NCI-H69 (cell line): ENCODE results near the gene TLE2.
"Not testable (repeated sequence)": the region's sequence is repeated elsewhere in the genome, so short reads cannot be mapped to it uniquely, and the experiment has no call there.

Experiments
- DNase-seq: peaks from one replicate; lab custom pipeline; 2025; lab: John Stamatoyannopoulos, UW

TLE2 gene

GRCh38 chr19:3012621-3013262 lies 16.3 kb downstream of the TLE2 start:
- peak; percentile 94 for DNase-seq

GRCh38 chr19:3012059-3012458 lies 17.0 kb downstream of the TLE2 start:
- not testable (repeated sequence) for DNase-seq

GRCh38 chr19:3010871-3011270 lies 18.2 kb downstream of the TLE2 start:
- no peak for DNase-seq

- no peak for DNase-seq
Observed at GRCh38 chr19:3008994-3009393, 20.1 kb downstream of the TLE2 start.

GRCh38 chr19:3007975-3008374 lies 21.1 kb downstream of the TLE2 start:
- no peak for DNase-seq

GRCh38 chr19:3006075-3006767 lies 22.9 kb downstream of the TLE2 start:
- DNase-seq: peak; percentile 20

- DNase-seq: no peak
Observed at GRCh38 chr19:3005345-3005744, 23.7 kb downstream of the TLE2 start.

- DNase-seq: no peak
Observed at GRCh38 chr19:3004522-3004921, 24.6 kb downstream of the TLE2 start.

- no peak for DNase-seq
Observed at GRCh38 chr19:3003046-3003445, 26.0 kb downstream of the TLE2 start.

- no peak for DNase-seq
Observed at GRCh38 chr19:3001235-3001800, 27.8 kb downstream of the TLE2 start.

- DNase-seq: no peak
Observed at GRCh38 chr19:2998642-2999041, 30.4 kb downstream of the TLE2 start.

- no peak for DNase-seq
Observed at GRCh38 chr19:2997720-2998119, 31.4 kb downstream of the TLE2 start.

GRCh38 chr19:2994588-2995131 lies 34.4 kb downstream of the TLE2 start:
- DNase-seq: no peak

- no peak for DNase-seq
Observed at GRCh38 chr19:2993579-2993978, 35.5 kb downstream of the TLE2 start.

GRCh38 chr19:2992958-2993357 lies 36.1 kb downstream of the TLE2 start:
- DNase-seq: peak; percentile 36

- DNase-seq: not testable (repeated sequence)
Observed at GRCh38 chr19:2992333-2992732, 36.7 kb downstream of the TLE2 start.

GRCh38 chr19:2989236-2989946 lies 39.7 kb downstream of the TLE2 start:
- DNase-seq: no peak

- DNase-seq: no peak
Observed at GRCh38 chr19:2988568-2988967, 40.5 kb downstream of the TLE2 start.

GRCh38 chr19:2987797-2988196 lies 41.3 kb downstream of the TLE2 start:
- peak; percentile 29 for DNase-seq

- DNase-seq: peak; percentile 88
Observed at GRCh38 chr19:2986951-2987524, 42.0 kb downstream of the TLE2 start.

GRCh38 chr19:2984215-2984528 lies 44.9 kb downstream of the TLE2 start:
- DNase-seq: no peak
